ENCODE data around the gene PPM1J. TPM values are rescaled to one million over a fixed set of nuclear protein-coding genes. Genes with fewer than 3 reads are reported as not detected.
"Not testable (repeated sequence)": the region's sequence is repeated elsewhere in the genome, so short reads cannot be mapped to it uniquely, and the experiment has no call there.

The PPM1J gene
- total RNA-seq, 1 donor from 2014 or later = 2.5 TPM

GRCh38 chr1:112721966-112722524, 6.9 kb upstream of the PPM1J start:
- DNase-seq = no peak

- DNase-seq = not testable (repeated sequence)
Observed at GRCh38 chr1:112721294-112721693, 6.2 kb upstream of the PPM1J start.

- no peak for DNase-seq
Observed at GRCh38 chr1:112720800-112721199, 5.7 kb upstream of the PPM1J start.

- DNase-seq = no peak
Observed at GRCh38 chr1:112719706-112720105, 4.6 kb upstream of the PPM1J start.

- DNase-seq = peak; percentile 79
Observed at GRCh38 chr1:112718691-112719418, 3.7 kb upstream of the PPM1J start.

GRCh38 chr1:112717263-112717873, 2.2 kb upstream of the PPM1J start:
- no peak for DNase-seq

- DNase-seq = peak; percentile 97
Observed at GRCh38 chr1:112716133-112716720, 1.1 kb upstream of the PPM1J start.

- no peak for DNase-seq
Observed at GRCh38 chr1:112714313-112715263, 544 bp downstream of the PPM1J start.

GRCh38 chr1:112713466-112714312, 1.4 kb downstream of the PPM1J start:
- DNase-seq = no peak

GRCh38 chr1:112712701-112713128, 2.4 kb downstream of the PPM1J start:
- DNase-seq = no peak

- no peak for DNase-seq
Observed at GRCh38 chr1:112712191-112712590, 2.9 kb downstream of the PPM1J start.

- no peak for DNase-seq
Observed at GRCh38 chr1:112711670-112712069, 3.5 kb downstream of the PPM1J start.

- DNase-seq = no peak
Observed at GRCh38 chr1:112711041-112711440, 4.1 kb downstream of the PPM1J start.

GRCh38 chr1:112710586-112710985, 4.5 kb downstream of the PPM1J start:
- no peak for DNase-seq

- no peak for DNase-seq
Observed at GRCh38 chr1:112710159-112710558, 5.0 kb downstream of the PPM1J start.

- DNase-seq = no peak
Observed at GRCh38 chr1:112708489-112708888, 6.6 kb downstream of the PPM1J start.

- no peak for DNase-seq
Observed at GRCh38 chr1:112708002-112708448, 7.1 kb downstream of the PPM1J start.

- peak; percentile 92 for DNase-seq
Observed at GRCh38 chr1:112707221-112708001, 7.7 kb downstream of the PPM1J start.

GRCh38 chr1:112706505-112707220, 8.5 kb downstream of the PPM1J start, which contains the start of gene RHOC:
TSS of gene RHOC (minus strand) at chr1:112707127. CDS start at chr1:112703799, 3,328 bp downstream.
- DNase-seq = peak; percentile 84
